ENCODE measurements around the gene GPR137C.

GRCh38 chr14:52602131-52602530 is 49.5 kb downstream of the GPR137C start:
- TF ChIP-seq CTCF (IDR thresholded peaks at IDR 0.05), result no peak
- no peak for TF ChIP-seq POLR2A (IDR thresholded peaks at IDR 0.05)
